ENCODE results near the gene AFAP1.
"Not testable (repeated sequence)": the region's sequence is repeated elsewhere in the genome, so short reads cannot be mapped to it uniquely, and the experiment has no call there.

The AFAP1 gene

GRCh38 chr4:7922466-7922865, 17.2 kb downstream of the AFAP1 start (continued):
- TF ChIP-seq ZBTB10 (tag by site-specific recombination; IDR thresholded peaks at IDR 0.05) = no peak
- no peak for TF ChIP-seq ZNF37A (tag by site-specific recombination; IDR thresholded peaks at IDR 0.05)
- no peak for TF ChIP-seq ZNF514 (tag by site-specific recombination; IDR thresholded peaks at IDR 0.05)
- TF ChIP-seq KLF17 (tag by site-specific recombination; IDR thresholded peaks at IDR 0.05) = no peak
- TF ChIP-seq ZNF24 (tag by site-specific recombination; IDR thresholded peaks at IDR 0.05) = no peak
- no peak for TF ChIP-seq ZNF155 (tag by site-specific recombination; IDR thresholded peaks at IDR 0.05)
- TF ChIP-seq ZSCAN30 (tag by site-specific recombination; IDR thresholded peaks at IDR 0.05) = no peak

- Histone ChIP-seq H3K27ac (ENCODE audit: extremely low read depth, low read depth, low read length) (no peak overlapping the region), H3K4me1 (ENCODE audit: control insufficient read depth, insufficient read depth, low read length) (no peaks in the 10 kb centered on the region), H3K9me3 (ENCODE audit: control insufficient read depth, insufficient read depth, low read depth, low read length) (no peaks in the 10 kb centered on the region), H3K4me3 (ENCODE audit: low read depth, low read length) (no peak overlapping the region), H3K36me3 (ENCODE audit: control insufficient read depth in 2 of 2, insufficient read depth in 1 of 2, low read length in 2 of 2) (no peaks in the 10 kb centered on the region)
- TF ChIP-seq ZNF366 (tag by site-specific recombination; conservative IDR thresholded peaks at IDR 0.05) = no peak
- no peak for TF ChIP-seq ZNF777 (tag by site-specific recombination; IDR thresholded peaks at IDR 0.05; ENCODE audit: borderline replicate concordance)
- no peak for TF ChIP-seq ZNF48 (tag by site-specific recombination; IDR thresholded peaks at IDR 0.05)
- TF ChIP-seq ZNF140 (tag by site-specific recombination; IDR thresholded peaks at IDR 0.05) = no peak
- TF ChIP-seq HOXD13 (CRISPR knock-in tag; IDR thresholded peaks at IDR 0.05; ENCODE audit: borderline replicate concordance) = no peak
- TF ChIP-seq ZFP37 (tag by site-specific recombination; IDR thresholded peaks at IDR 0.05) = no peak
- no peak for TF ChIP-seq ZNF138 (tag by site-specific recombination; IDR thresholded peaks at IDR 0.05; ENCODE audit: borderline replicate concordance)
- no peak for TF ChIP-seq ZNF513 (tag by site-specific recombination; IDR thresholded peaks at IDR 0.05)
- no peak for TF ChIP-seq ZNF677 (tag by site-specific recombination; IDR thresholded peaks at IDR 0.05)
- TF ChIP-seq PBX3 (CRISPR knock-in tag; IDR thresholded peaks at IDR 0.05) = no peak
- TF ChIP-seq ZNF610 (tag by site-specific recombination; IDR thresholded peaks at IDR 0.05; ENCODE audit: borderline replicate concordance) = no peak
- TF ChIP-seq ZNF37A (tag by site-specific recombination; IDR thresholded peaks at IDR 0.05) = no peak
- ChIA-PET CTCF (no interaction called here), POLR2A (no interaction called here)
Observed at GRCh38 chr4:7918981-7919380, 20.7 kb downstream of the AFAP1 start.

- CTCF ChIA-PET = interaction anchor here (0.7 kb wide), 1 partner anchor 20 kb away, joined by 5 read pairs; no protein-coding TSS in a partner anchor
- POLR2A ChIA-PET; H3K4me3 ChIP-seq (ENCODE audit: low read depth, low read length); H3K9me3 ChIP-seq (ENCODE audit: control insufficient read depth, insufficient read depth, low read depth, low read length); H3K36me3 ChIP-seq (ENCODE audit: control insufficient read depth in 2 of 2, insufficient read depth in 1 of 2, low read length in 2 of 2); H3K4me1 ChIP-seq (ENCODE audit: control insufficient read depth, insufficient read depth, low read length); H3K27ac ChIP-seq (ENCODE audit: extremely low read depth, low read depth, low read length): not testable (repeated sequence)
Observed at GRCh38 chr4:7918187-7918586, 21.5 kb downstream of the AFAP1 start.
